Stimulated activated CD4-positive, alpha-beta T cell treated with anti-CD3 and anti-CD28 coated beads, TNF-alpha, amount 100 ng/mL, for 24 hours (primary cell): ENCODE measurements around the gene UFL1.
"Not testable (repeated sequence)": the region's sequence is repeated elsewhere in the genome, so short reads cannot be mapped to it uniquely, and the experiment has no call there.

Experiments used
- DNase-seq, 3 experiments: peaks; one replicate each; pipeline ENCODE4 v3.0.0-alpha.2; 2020; ENCODE audit warnings: low read depth in 3 of 3

UFL1 gene

GRCh38 chr6:96521644-96522464 lies at the start of gene UFL1:
Gene UFL1, plus strand, starts transcription at chr6:96521806. Its CDS starts 68 bp downstream, at chr6:96521874.
- peak; percentile 84 to 91 (median 88) for DNase-seq

- DNase-seq = not testable (repeated sequence)
These were observed 49.3 kb upstream of the UFL1 start for GRCh38 chr6:96472291-96472690.

- no peak for DNase-seq
These were observed 42.9 kb upstream of the UFL1 start for GRCh38 chr6:96478695-96479094.

- DNase-seq = no peak
These were observed 29.7 kb upstream of the UFL1 start for GRCh38 chr6:96491926-96492325.

- no peak for DNase-seq
These were observed 21.8 kb upstream of the UFL1 start for GRCh38 chr6:96499781-96500180.

- no peak for DNase-seq
These were observed 18.7 kb upstream of the UFL1 start for GRCh38 chr6:96502915-96503314.

- no peak for DNase-seq
These were observed 16.2 kb upstream of the UFL1 start for GRCh38 chr6:96505363-96505762.

GRCh38 chr6:96509281-96509680 lies 12.3 kb upstream of the UFL1 start:
- no peak for DNase-seq

- DNase-seq = no peak
These were observed 1.2 kb upstream of the UFL1 start for GRCh38 chr6:96520171-96521115.

- no peak for DNase-seq
These were observed 331 bp upstream of the UFL1 start for GRCh38 chr6:96521306-96521643.

GRCh38 chr6:96522465-96523009 lies 931 bp downstream of the UFL1 start:
- DNase-seq = no peak

GRCh38 chr6:96528193-96528592 lies 6.6 kb downstream of the UFL1 start:
- no peak for DNase-seq

GRCh38 chr6:96532399-96532798 lies 10.8 kb downstream of the UFL1 start:
- DNase-seq = no peak

- no peak for DNase-seq
These were observed 16.1 kb downstream of the UFL1 start for GRCh38 chr6:96537726-96538125.

- no peak for DNase-seq
These were observed 21.1 kb downstream of the UFL1 start for GRCh38 chr6:96542702-96543101.

- no peak for DNase-seq
These were observed 24.3 kb downstream of the UFL1 start for GRCh38 chr6:96545882-96546281.

- DNase-seq = no peak
These were observed 26.0 kb downstream of the UFL1 start for GRCh38 chr6:96547654-96548053.

GRCh38 chr6:96554558-96554957 lies 33.0 kb downstream of the UFL1 start:
- no peak for DNase-seq

GRCh38 chr6:96559740-96560139 lies 38.1 kb downstream of the UFL1 start:
- not testable (repeated sequence) for DNase-seq

GRCh38 chr6:96562886-96563285 lies 41.3 kb downstream of the UFL1 start, which contains the start of gene FHL5:
Gene FHL5, plus strand, starts transcription at chr6:96563128. Its CDS starts 40,486 bp downstream, at chr6:96603614.
- DNase-seq = no peak

GRCh38 chr6:96563853-96564252 lies 42.2 kb downstream of the UFL1 start:
- no peak for DNase-seq

- no peak for DNase-seq
These were observed 48.4 kb downstream of the UFL1 start for GRCh38 chr6:96570053-96570452.
